Ectodermal cell (in vitro differentiated cells): ENCODE data around the gene AAK1.
"Not testable (repeated sequence)": the region's sequence is repeated elsewhere in the genome, so short reads cannot be mapped to it uniquely, and the experiment has no call there.

Experiments
- H3K27ac ChIP-seq: 2 replicates; pipeline ENCODE4 v1.7.0; 2013; ENCODE audit warnings: mild to moderate bottlenecking, low read depth, low read length; ENCODE audit not compliant: insufficient read depth, poor library complexity, severe bottlenecking
- H3K27me3 ChIP-seq: 2 replicates; pipeline ENCODE4 v1.7.0; 2013; ENCODE audit warnings: mild to moderate bottlenecking, low read length; ENCODE audit not compliant: insufficient read depth, control insufficient read depth, poor library complexity, severe bottlenecking
- H3K36me3 ChIP-seq: one replicate; pipeline ENCODE4 v1.7.0; 2013; ENCODE audit warnings: low read length; ENCODE audit not compliant: control insufficient read depth, insufficient read depth
- H3K4me1 ChIP-seq: one replicate; pipeline ENCODE4 v1.7.0; 2013; ENCODE audit warnings: low read length; ENCODE audit not compliant: control insufficient read depth, insufficient read depth
- H3K4me3 ChIP-seq: 2 replicates; pipeline ENCODE4 v1.7.0; 2013; ENCODE audit warnings: low read depth, low read length, control low read depth; ENCODE audit not compliant: insufficient read depth
- H3K9me3 ChIP-seq: 2 replicates; pipeline ENCODE4 v1.7.0; 2013; ENCODE audit warnings: mild to moderate bottlenecking, low read length, moderate library complexity; ENCODE audit not compliant: control insufficient read depth
- WGBS, 2 experiments: methylation state at CpG; one replicate each; pipeline ENCODE4 v1.1.7; 2013; ENCODE audit warnings: missing lambda C conversion rate in 2 of 2; 5-methylcytosine and 5-hydroxymethylcytosine counted together

The AAK1 gene

DNA sequence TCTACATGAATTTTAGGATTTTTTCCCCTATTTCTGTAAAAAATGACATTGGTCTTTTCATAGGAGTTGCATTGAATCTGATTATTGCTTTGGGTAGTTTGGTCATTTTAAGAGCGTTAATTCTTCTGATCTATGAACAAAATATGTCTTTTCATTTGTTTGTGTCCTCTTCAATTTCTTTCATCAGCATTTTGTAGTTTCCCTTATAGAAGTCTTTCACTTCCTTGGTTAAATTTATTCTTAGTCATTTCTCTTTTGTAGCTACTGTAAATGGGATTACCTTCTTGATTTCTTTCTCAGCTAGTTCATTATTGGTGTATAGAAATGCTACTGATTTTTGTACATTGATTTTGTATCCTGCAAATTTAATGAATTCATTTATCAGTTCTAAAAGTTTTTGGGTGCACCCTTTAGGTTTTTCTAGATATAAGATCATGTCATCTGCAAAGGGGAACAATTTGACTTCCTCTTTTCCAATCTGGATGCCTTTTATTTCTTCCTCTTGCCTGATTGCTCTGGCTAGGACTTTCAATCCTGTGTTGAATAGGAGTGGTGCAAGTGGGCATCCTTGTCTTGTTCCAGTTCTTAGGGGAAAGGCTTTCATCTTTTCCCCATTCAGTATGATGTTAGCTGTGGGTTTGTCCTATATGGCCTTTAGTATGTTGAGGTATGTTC, 36.6 kb upstream of the AAK1 start:
- H3K9me3 ChIP-seq: no peaks in the 10 kb centered on the region
- no peaks in the 10 kb centered on the region for H3K27me3 ChIP-seq
- WGBS, 2 experiments: 100% methylated on average over 1 of the region's 1 CpG; no CpG with 5 or more reads in 1 of the 2 experiments
- no peak overlapping the region for H3K4me3 ChIP-seq
- no peaks in the 10 kb centered on the region for H3K36me3 ChIP-seq
- H3K27ac ChIP-seq: no peak overlapping the region
- H3K4me1 ChIP-seq: no peaks in the 10 kb centered on the region

DNA sequence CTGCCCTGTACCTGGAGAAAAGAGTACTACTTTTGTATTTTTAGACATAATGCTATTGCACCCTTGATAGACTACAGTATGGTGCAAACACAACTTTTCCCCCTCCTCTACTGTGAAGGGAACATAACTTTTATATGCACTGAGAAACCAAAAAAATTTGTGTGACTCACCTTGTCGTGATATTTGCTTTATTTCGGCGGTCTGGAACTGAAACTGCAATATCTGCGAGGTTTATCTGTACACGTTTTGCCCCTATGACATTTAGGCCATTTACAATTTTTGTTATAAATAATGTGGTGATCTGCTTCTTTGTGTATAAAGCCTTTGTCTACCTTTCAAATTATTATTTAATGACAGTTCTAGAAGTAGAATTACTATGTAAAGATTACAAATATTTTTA, 34.4 kb upstream of the AAK1 start:
- Histone ChIP-seq H3K27ac (no peak overlapping the region), H3K36me3 (no peaks in the 10 kb centered on the region), H3K4me1 (no peaks in the 10 kb centered on the region), H3K9me3 (no peaks in the 10 kb centered on the region), H3K27me3 (no peaks in the 10 kb centered on the region), H3K4me3 (no peak overlapping the region)
- 97% methylated on average over 5 of the region's 5 CpGs for WGBS, 2 experiments

DNA sequence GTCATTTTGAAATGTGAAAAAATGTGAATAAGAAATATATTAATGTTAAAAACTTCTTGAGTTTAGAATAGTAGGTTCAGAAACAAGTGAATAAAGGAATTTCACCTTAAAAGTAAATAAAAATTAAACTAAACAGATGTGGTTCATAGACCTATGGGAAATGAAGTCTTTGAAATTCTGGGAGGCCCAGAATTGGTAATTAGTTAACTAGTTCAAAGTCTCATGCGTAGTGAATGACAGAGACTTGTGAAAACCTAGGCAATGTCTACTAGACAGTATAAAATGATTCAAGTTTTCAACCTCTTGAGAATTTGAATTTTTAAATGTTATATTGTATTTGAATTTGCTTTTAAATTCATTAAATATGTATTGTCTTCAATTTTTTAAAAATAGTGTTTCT, 32.6 kb upstream of the AAK1 start:
- H3K27ac ChIP-seq: no peak overlapping the region

DNA sequence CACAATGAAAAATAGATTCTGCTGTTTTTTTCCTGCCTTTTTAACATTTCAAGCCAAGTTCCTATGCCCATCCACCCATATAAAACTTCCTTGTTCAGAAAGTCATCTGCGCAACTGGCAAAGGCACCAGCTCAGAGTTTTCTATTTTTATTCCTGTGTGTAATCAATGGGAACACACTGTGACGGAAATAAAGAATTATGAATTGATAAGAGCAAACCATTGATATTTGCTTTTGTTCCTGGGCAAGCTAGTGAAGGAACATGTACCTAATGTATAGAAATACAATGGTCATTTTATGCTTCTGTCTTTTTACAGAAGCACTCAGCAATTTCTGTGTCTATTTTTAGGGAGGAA, 30.8 kb upstream of the AAK1 start:
- H3K36me3 ChIP-seq: no peaks in the 10 kb centered on the region
- WGBS, 2 experiments: 91 to 100% methylated on average over 2 of the region's 2 CpGs

More for the DNA sequence above, 32.6 kb upstream of the AAK1 start:
- H3K9me3 ChIP-seq: no peaks in the 10 kb centered on the region
- 89 to 100% methylated on average over 1 of the region's 1 CpG for WGBS, 2 experiments
- H3K27me3 ChIP-seq: no peaks in the 10 kb centered on the region
- no peaks in the 10 kb centered on the region for H3K36me3 ChIP-seq
- no peak overlapping the region for H3K4me3 ChIP-seq
- H3K4me1 ChIP-seq: no peaks in the 10 kb centered on the region

DNA sequence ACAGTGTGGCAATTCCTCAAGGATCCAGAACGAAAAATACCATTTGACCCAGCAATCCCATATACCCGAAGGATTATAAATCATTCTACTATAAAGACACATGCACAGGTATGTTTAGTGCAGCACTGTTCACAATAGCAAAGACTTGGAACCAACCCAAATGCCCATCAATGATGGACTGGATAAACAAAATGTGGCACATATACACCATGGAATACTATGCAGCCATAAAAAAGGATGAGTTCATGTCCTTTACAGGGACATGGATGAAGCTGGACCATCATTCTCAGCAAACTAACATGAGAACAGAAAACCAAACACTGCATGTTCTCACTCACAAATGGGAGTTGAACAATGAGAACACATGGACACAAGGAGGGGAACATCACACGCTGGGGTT, 29.6 kb upstream of the AAK1 start:
- H3K9me3 ChIP-seq, H3K27me3 ChIP-seq, H3K36me3 ChIP-seq, H3K4me1 ChIP-seq, H3K27ac ChIP-seq, H3K4me3 ChIP-seq: not testable (repeated sequence)
- WGBS, 2 experiments: 90 to 97% methylated on average over 2 to 3 of the region's 3 CpGs

More for the DNA sequence above, 30.8 kb upstream of the AAK1 start:
- no peaks in the 10 kb centered on the region for H3K9me3 ChIP-seq
- no peaks in the 10 kb centered on the region for H3K4me1 ChIP-seq
- no peak overlapping the region for H3K27ac ChIP-seq
- H3K27me3 ChIP-seq: no peaks in the 10 kb centered on the region
- H3K4me3 ChIP-seq: no peak overlapping the region

DNA sequence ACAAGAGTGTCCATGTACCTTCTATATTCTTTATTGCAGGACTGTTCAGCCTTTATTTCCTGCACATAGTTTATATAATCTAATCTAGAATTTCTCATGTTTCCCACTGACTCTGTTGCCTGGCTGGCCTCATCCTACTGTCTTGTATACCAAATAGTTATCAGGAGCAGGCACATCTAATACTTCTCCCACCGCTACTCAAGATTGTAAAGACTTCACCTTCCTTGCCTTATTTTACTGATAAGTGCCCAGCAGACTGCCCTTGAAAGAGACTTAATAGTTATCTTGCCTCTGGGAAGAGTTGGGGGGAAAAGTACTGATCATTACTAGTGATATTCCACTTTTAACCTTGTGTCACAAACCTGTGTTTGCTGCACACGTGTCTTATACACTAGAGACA, 26.1 kb upstream of the AAK1 start:
- Histone ChIP-seq H3K9me3 (no peaks in the 10 kb centered on the region), H3K27ac (no peak overlapping the region), H3K36me3 (no peaks in the 10 kb centered on the region), H3K4me1 (no peaks in the 10 kb centered on the region), H3K4me3 (no peak overlapping the region), H3K27me3 (no peaks in the 10 kb centered on the region)
- WGBS, 2 experiments: 93 to 100% methylated on average over 1 to 2 of the region's 2 CpGs

DNA sequence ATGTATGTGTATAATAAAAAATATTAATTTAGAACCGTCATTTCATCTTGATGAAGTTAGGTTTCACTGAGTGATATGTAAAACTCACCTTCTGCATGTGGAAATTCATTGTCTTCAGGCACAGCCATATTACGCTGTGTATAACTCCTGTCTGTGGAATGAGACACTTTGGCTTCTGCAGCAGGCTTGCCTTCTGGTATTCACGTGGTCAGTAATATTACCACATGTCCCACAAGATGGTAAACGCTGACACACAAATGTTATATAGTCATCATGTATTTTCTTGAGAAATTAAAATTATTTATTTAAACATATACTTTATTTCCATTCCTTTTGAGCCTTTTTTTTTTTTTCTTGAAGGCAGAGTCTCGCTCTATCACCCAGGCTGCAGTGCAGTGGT, 25.1 kb upstream of the AAK1 start:
- H3K27me3 ChIP-seq: no peaks in the 10 kb centered on the region
- WGBS, 2 experiments: 97 to 99% methylated on average over 3 to 4 of the region's 5 CpGs
- H3K27ac ChIP-seq: no peak overlapping the region
- H3K36me3 ChIP-seq: no peaks in the 10 kb centered on the region
- H3K4me3 ChIP-seq: no peak overlapping the region
- H3K9me3 ChIP-seq: no peaks in the 10 kb centered on the region
- H3K4me1 ChIP-seq: no peaks in the 10 kb centered on the region

DNA sequence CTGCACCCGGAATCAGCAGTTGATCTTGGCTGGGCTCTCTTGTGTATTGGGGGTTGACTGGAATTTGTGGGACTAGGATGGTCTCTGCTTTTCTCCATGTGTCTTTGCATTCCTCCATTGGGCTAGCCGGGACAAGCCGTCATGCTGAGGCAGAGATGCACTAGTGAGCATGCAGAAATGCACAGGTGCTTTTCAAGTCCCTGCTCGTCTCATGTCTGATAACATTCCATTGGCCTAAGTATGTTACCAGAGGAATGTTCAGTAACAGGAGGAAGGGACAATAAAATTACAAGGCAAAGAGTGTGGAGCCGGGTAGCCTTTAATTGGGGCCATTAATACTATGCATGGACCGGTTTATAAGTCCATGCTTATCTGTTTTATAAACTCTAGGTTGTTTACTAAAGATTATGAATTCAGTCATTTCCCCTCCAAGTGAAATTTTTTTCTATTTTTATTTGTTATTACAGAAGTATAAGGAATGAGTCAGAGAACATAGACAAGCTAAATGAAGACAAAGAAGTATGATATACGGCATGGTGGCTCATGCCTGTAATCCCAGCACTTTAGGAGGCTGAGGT, 24.4 kb upstream of the AAK1 start:
- H3K27me3 ChIP-seq: no peaks in the 10 kb centered on the region
- H3K9me3 ChIP-seq: no peaks in the 10 kb centered on the region
- H3K4me1 ChIP-seq: no peaks in the 10 kb centered on the region
- WGBS, 2 experiments: 93 to 96% methylated on average over 7 of the region's 7 CpGs
- no peak overlapping the region for H3K27ac ChIP-seq
- no peaks in the 10 kb centered on the region for H3K36me3 ChIP-seq
- no peak overlapping the region for H3K4me3 ChIP-seq

DNA sequence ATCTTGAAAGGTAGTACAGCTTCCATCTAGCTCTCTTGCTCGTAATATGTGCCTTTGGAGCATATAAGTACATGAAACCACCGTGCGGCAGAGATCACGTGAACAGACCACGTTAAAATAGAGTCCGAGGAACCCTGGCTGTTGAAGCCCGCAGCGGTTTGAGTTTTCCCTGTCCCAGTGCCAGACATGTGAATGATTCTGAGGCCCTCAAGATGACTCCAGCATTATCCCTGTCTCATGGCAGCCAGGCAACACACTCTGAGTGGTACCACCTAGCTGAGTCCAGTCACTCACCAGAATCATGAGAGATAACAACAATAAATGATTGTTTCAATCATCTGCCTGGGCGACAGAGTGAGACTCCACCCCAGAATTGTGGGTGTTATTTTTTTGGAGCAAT, 21.6 kb upstream of the AAK1 start:
- 93 to 94% methylated on average over 9 of the region's 9 CpGs for WGBS, 2 experiments

DNA sequence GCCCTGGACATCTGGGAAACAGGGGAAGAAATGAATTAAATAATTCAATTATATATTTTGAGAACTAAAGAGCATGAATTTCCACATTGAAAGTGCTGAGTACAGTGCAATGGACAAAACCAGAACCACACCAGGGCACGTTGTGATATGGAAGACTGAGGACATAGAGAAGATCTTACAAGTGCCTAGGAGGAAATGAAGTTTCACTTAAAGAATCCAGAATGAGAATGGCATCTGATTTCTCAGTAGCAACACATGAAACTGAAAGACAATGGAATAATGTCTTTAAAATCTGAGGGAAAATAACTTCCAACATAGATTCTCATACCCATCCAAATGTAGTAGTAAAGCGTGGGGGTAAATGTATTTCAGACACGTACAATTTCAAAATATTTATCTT, 20.3 kb upstream of the AAK1 start:
- H3K27me3 ChIP-seq: no peaks in the 10 kb centered on the region
- H3K36me3 ChIP-seq: no peaks in the 10 kb centered on the region
- no peak overlapping the region for H3K4me3 ChIP-seq
- H3K27ac ChIP-seq: no peak overlapping the region
- H3K4me1 ChIP-seq: no peaks in the 10 kb centered on the region
- H3K9me3 ChIP-seq: no peaks in the 10 kb centered on the region
- WGBS, 2 experiments: 95% methylated on average over 1 to 2 of the region's 3 CpGs

More for the DNA sequence above, 21.6 kb upstream of the AAK1 start:
- Histone ChIP-seq H3K4me3 (no peak overlapping the region), H3K9me3 (no peaks in the 10 kb centered on the region), H3K4me1 (no peaks in the 10 kb centered on the region), H3K36me3 (no peaks in the 10 kb centered on the region), H3K27ac (no peak overlapping the region), H3K27me3 (no peaks in the 10 kb centered on the region)
